ENCODE measurements around the gene CHD8.
A peak's percentile ranks its signal among the peaks of the same experiment; 100 is the strongest.

Gene CHD8, protein sequence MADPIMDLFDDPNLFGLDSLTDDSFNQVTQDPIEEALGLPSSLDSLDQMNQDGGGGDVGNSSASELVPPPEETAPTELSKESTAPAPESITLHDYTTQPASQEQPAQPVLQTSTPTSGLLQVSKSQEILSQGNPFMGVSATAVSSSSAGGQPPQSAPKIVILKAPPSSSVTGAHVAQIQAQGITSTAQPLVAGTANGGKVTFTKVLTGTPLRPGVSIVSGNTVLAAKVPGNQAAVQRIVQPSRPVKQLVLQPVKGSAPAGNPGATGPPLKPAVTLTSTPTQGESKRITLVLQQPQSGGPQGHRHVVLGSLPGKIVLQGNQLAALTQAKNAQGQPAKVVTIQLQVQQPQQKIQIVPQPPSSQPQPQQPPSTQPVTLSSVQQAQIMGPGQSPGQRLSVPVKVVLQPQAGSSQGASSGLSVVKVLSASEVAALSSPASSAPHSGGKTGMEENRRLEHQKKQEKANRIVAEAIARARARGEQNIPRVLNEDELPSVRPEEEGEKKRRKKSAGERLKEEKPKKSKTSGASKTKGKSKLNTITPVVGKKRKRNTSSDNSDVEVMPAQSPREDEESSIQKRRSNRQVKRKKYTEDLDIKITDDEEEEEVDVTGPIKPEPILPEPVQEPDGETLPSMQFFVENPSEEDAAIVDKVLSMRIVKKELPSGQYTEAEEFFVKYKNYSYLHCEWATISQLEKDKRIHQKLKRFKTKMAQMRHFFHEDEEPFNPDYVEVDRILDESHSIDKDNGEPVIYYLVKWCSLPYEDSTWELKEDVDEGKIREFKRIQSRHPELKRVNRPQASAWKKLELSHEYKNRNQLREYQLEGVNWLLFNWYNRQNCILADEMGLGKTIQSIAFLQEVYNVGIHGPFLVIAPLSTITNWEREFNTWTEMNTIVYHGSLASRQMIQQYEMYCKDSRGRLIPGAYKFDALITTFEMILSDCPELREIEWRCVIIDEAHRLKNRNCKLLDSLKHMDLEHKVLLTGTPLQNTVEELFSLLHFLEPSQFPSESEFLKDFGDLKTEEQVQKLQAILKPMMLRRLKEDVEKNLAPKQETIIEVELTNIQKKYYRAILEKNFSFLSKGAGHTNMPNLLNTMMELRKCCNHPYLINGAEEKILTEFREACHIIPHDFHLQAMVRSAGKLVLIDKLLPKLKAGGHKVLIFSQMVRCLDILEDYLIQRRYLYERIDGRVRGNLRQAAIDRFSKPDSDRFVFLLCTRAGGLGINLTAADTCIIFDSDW (N-terminal part only)

DNA sequence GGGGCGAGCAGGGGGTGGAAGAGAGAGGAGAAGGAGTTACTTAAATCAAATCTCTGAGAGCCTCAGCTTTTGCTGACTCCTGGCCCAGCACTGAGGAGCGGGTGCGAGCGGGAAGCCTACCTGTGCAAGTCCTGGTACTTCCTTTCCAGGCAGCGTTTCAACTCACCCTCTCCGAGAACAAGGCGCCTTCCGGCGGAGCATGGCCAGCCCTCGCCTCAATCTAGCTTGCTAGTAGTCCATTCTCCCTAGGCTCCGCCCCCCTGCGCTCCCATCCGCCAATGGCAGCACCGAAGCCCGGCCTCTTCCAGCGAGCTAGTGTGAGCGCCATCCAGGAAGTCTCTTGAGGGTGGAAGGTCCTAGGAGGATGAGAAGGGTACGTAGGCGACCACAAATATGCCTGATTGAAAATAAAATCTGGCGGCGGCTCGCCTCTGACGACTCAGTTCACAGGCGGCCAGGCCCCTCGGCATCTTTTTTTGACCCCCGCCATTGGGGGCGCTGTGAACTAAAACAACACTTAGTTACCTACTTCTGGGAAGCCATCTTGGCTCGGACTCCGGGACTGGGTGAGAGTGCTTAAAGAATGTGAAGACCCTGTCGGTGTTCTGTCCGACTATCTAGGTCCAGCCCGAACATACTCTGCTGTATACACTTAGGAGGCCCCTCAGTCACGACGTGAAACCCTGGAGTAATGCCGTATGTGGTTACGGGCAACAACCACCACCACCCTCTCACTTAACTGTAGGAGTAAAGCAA, at the start of gene CHD8:
Gene CHD8, minus strand, starts transcription at position 212 of the 756 bp plus-strand sequence. CDS start 24,480 bp downstream, outside the sequence.
- TF ChIP-seq, protein P1, sequence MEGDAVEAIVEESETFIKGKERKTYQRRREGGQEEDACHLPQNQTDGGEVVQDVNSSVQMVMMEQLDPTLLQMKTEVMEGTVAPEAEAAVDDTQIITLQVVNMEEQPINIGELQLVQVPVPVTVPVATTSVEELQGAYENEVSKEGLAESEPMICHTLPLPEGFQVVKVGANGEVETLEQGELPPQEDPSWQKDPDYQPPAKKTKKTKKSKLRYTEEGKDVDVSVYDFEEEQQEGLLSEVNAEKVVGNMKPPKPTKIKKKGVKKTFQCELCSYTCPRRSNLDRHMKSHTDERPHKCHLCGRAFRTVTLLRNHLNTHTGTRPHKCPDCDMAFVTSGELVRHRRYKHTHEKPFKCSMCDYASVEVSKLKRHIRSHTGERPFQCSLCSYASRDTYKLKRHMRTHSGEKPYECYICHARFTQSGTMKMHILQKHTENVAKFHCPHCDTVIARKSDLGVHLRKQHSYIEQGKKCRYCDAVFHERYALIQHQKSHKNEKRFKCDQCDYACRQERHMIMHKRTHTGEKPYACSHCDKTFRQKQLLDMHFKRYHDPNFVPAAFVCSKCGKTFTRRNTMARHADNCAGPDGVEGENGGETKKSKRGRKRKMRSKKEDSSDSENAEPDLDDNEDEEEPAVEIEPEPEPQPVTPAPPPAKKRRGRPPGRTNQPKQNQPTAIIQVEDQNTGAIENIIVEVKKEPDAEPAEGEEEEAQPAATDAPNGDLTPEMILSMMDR (IDR thresholded peaks at IDR 0.05; ENCODE audit: borderline replicate concordance, control extremely low read depth, extremely low read depth, insufficient read depth, missing control alignments), result peak; percentile 64
- DNase-seq (ENCODE audit: low spot score), result peak; percentile 97
- in situ Hi-C loops (cut with MboI; ENCODE audit: low sequenced_read_pairs, unreplicated experiment), result no loop called here

DNA sequence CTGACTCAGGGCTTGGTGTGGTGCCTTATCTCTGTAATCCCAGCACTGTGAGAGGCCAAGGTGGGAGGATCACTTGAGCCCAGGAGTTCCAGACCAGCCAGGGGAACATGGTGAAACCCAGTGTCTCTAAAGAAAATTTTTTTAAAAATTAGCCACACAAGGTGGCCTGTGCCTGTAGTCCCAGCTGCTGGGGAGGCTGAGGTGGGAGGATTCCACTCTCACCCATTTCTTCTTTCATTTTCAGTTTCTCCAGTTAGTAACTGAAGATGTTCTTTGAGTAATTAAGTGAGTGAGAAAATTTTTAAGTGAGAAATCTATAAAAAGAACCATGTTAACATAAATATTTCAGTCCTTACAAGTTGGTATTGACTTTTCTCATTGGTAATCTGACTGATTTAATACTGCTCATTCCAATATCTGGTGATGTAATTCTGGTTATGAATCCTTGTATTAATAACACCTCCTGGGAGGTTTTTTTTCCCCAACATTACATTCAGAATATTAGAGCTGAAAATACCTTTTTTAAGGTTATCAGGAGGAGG, 49.2 kb upstream of the CHD8 start:
- TF ChIP-seq, protein P1 (IDR thresholded peaks at IDR 0.05; ENCODE audit: borderline replicate concordance, control extremely low read depth, extremely low read depth, insufficient read depth, missing control alignments), result no peak
- DNase-seq (ENCODE audit: low spot score), result peak; percentile 45
- in situ Hi-C loops (cut with MboI; ENCODE audit: low sequenced_read_pairs, unreplicated experiment), result no loop called here

DNA sequence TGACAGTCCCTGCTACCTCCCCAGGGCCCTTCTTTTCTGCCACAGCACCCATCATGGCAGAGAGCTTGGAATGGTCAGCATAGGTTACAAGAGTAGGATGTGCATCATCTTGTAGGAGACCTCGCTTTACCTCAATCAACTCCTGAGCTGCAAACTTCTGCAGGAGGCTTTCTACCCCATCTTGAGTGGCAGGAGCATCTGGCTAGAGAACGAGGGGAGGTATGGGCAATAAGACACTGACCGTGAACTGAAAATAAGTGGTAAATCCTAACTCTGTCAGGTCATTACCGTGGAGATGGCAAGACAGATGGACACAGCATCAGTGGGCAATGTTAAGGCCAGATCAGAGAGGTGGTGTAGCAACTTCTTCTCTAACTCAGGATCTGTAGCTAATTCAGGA, 47.5 kb upstream of the CHD8 start:
- TF ChIP-seq, protein P1 (IDR thresholded peaks at IDR 0.05; ENCODE audit: borderline replicate concordance, control extremely low read depth, extremely low read depth, insufficient read depth, missing control alignments), result no peak
- no peak for DNase-seq (ENCODE audit: low spot score)
- in situ Hi-C loops (cut with MboI; ENCODE audit: low sequenced_read_pairs, unreplicated experiment), result no loop called here

DNA sequence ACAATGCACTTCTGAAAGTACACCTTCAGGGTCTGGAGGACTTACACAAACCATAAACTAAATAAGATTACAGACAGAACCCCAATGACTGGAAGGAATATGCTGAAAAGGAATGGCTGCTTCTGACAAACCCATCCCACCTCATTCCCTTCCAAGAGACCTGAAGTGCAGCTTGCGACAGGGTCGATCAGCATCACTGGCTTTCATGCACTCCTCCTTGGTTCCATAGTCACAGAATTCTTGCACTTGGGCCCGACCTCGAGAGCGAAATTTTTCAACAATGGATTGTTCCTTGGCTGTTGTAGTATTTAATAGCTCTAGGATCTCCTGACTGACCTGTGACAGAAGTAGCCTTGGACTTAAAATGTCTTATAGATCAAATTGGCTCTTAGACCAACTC, 45.6 kb upstream of the CHD8 start:
- in situ Hi-C loops (cut with MboI; ENCODE audit: low sequenced_read_pairs, unreplicated experiment), result no loop called here
- TF ChIP-seq, protein P1 (IDR thresholded peaks at IDR 0.05; ENCODE audit: borderline replicate concordance, control extremely low read depth, extremely low read depth, insufficient read depth, missing control alignments), result no peak
- DNase-seq (ENCODE audit: low spot score), result no peak

DNA sequence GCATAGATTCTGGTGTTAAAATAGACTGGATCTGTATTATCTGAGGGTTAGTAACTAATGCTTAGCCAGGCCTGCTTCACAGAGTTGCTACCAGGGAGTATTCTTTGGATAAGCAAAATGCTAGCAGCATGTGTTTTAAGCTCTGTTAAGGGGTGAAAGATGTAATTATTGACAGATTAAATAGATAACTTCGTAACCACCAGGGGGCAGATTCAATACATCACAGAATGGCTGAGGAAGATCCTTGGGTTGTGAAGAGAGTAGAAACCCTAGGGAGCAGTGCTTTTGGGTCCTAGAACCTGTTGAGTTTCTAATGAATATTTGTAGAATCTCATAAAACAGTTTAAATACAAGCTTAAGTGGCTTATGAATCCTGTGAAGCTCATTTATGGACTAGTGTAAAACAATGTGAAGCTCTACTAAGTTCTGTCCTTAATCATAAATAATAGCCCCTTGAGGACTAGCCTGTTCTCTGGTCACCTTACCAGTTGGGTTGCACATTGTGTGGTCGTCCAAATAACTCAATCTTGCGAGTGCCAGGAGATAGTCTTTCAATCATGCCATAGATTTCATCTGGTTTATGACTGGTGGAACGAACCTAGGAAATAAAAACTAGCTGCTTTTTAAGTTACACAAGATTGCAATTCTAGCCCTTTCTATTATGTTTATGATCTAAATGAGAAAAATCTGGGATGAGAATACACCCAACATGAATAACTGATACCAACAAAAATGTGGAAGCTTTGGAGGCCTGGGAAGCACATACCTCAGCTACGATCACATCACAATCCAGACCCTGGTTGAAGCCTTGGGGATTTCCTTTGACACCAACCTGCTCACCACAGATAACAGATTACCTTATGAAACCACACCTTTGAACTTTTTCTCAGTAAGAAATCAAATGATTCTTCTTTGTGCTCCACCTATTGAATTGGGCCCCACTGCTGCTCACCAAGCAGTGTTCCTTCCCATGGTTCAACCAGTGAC, 42.9 kb upstream of the CHD8 start:
- TF ChIP-seq, protein P1 (IDR thresholded peaks at IDR 0.05; ENCODE audit: borderline replicate concordance, control extremely low read depth, extremely low read depth, insufficient read depth, missing control alignments), result peak; percentile 10
- DNase-seq (ENCODE audit: low spot score), result peak; percentile 46
- in situ Hi-C loops (cut with MboI; ENCODE audit: low sequenced_read_pairs, unreplicated experiment), result no loop called here

All from GM13976 (cell line).